Measurements from ENCODE around the gene HYI. TPM values are rescaled to one million over a fixed set of nuclear protein-coding genes. Genes with fewer than 3 reads are reported as not detected.
A peak's percentile ranks its signal among the peaks of the same experiment; 100 is the strongest.

Gene HYI
- total RNA-seq, 2 donors from 2014 or later: 13.4 to 15.0 TPM

GRCh38 chr1:43402089-43402865 is 51.5 kb downstream of the HYI start:
- H3K36me3 Mint-ChIP-seq: peaks cover 18% of the 10 kb centered on the region
- no peak for ATAC-seq
- DNase-seq (ENCODE audit: low spot score): no peak
- H3K9me3 Mint-ChIP-seq: no peaks in the 10 kb centered on the region
- H3K4me3 Mint-ChIP-seq: no peak overlapping the region
- no peaks in the 10 kb centered on the region for H3K27me3 Mint-ChIP-seq
- peaks cover 7 to 21% of the 10 kb centered on the region in 2 donors for H3K4me1 Mint-ChIP-seq (ENCODE audit: low read depth in 2 of 2)
- peak overlapping the region in 1 of 2 donors; percentile 9 for H3K27ac Mint-ChIP-seq

Other genes starting within 250 kb of the HYI start
- gene TMEM125, start 183.9 kb downstream of the HYI start, total RNA-seq: not detected
- gene C1orf210, start 168.3 kb downstream of the HYI start, total RNA-seq: not detected
- gene TIE1, start 152.9 kb downstream of the HYI start, total RNA-seq: 10 to 100 TPM in 1 of 2 donors, 1 to 10 TPM in 1; 9.6 to 11.4 TPM
- gene MPL, start 116.1 kb downstream of the HYI start, total RNA-seq: not detected
- gene CDC20, start 95.0 kb downstream of the HYI start, total RNA-seq: 100 to 1,000 TPM in 1 of 2 donors, 10 to 100 TPM in 1; 98.7 to 152 TPM
- 100 to 1,000 TPM; 101 to 108 TPM for gene ELOVL1, start 85.9 kb downstream of the HYI start, total RNA-seq
- gene MED8, start 64.1 kb downstream of the HYI start, total RNA-seq: 10 to 100 TPM; 42.6 to 57.9 TPM
- gene SZT2, start 64.0 kb downstream of the HYI start, total RNA-seq: 100 to 1,000 TPM in 1 of 2 donors, 10 to 100 TPM in 1; 73.3 to 119 TPM
- 1 to 10 TPM in 1 of 2 donors, under 1 TPM in 1; 0.33 to 1.3 TPM for gene PTPRF, start 77.0 kb upstream of the HYI start, total RNA-seq
- gene KDM4A, start 196.2 kb upstream of the HYI start, total RNA-seq: 10 to 100 TPM; 45.8 to 53.8 TPM

All from natural killer cell treated with Interleukin-12 subunit alpha and Interleukin-12 subunit beta and Interleukin-15 and Interleukin-18, amount 100 ng/mL, for 72 hours (primary cell).